ENCODE measurements around the gene DYRK1A.

Gene DYRK1A

GRCh38 chr21:37555672-37556261 lies 189.2 kb downstream of the DYRK1A start:
- no peak overlapping the region for H3K23ac ChIP-seq (ENCODE audit: low read length in 2 of 2)
- no peak overlapping the region for H3K4me2 ChIP-seq (ENCODE audit: low read length, poor library complexity, severe bottlenecking)
- no peaks in the 10 kb centered on the region for H3K36me3 ChIP-seq (ENCODE audit: control insufficient read depth in 1 of 2, insufficient read depth in 2 of 2, low read depth in 1 of 2, low read length in 2 of 2)
- H2AK5ac ChIP-seq (ENCODE audit: low read length, severe bottlenecking), result no peak overlapping the region
- H3K18ac ChIP-seq (ENCODE audit: low read depth in 1 of 2, low read length in 2 of 2), result no peak overlapping the region
- H2BK15ac ChIP-seq (ENCODE audit: low read depth, poor library complexity, severe bottlenecking), result no peak overlapping the region
- H3K27ac ChIP-seq (ENCODE audit: low read length, poor library complexity, severe bottlenecking), result no peak overlapping the region
- H2AFZ ChIP-seq (ENCODE audit: low read depth, low read length), result no peak overlapping the region
- H2BK5ac ChIP-seq (ENCODE audit: low read depth, low read length, poor library complexity, severe bottlenecking), result no peak overlapping the region
- H3K27me3 ChIP-seq (ENCODE audit: control insufficient read depth in 1 of 2, insufficient read depth in 1 of 2, low read length in 2 of 2), result peaks cover 27 to 30% of the 10 kb centered on the region in 2 experiments
- H3K14ac ChIP-seq (ENCODE audit: low read length in 2 of 2), result no peak overlapping the region
- no peak overlapping the region for H2BK120ac ChIP-seq (ENCODE audit: low read depth, low read length)
- no peak overlapping the region for H2BK12ac ChIP-seq (ENCODE audit: low read length in 2 of 2)
- H4K8ac ChIP-seq (ENCODE audit: low read length), result no peak overlapping the region
- no peaks in the 10 kb centered on the region for H3K79me1 ChIP-seq (replicated peaks; ENCODE audit: low read length, poor library complexity, severe bottlenecking)
- H3K9ac ChIP-seq (ENCODE audit: low read length), result no peak overlapping the region
- peaks cover 20% of the 10 kb centered on the region for H3K4me1 ChIP-seq (ENCODE audit: control insufficient read depth, insufficient read depth, low read depth, low read length)
- H4K91ac ChIP-seq (ENCODE audit: low read length), result no peak overlapping the region
- no peaks in the 10 kb centered on the region for H3K9me3 ChIP-seq (ENCODE audit: control insufficient read depth, low read length)
- no peak overlapping the region for H3K4me3 ChIP-seq (ENCODE audit: insufficient read depth in 1 of 2, low read depth in 1 of 2, low read length in 2 of 2)
- DNase-seq, result no peak
- no peak overlapping the region for H3K4ac ChIP-seq (ENCODE audit: low read depth in 1 of 2, low read length in 2 of 2)
- WGBS, result 89% methylated on average over 15 of the region's 15 CpGs

- Histone ChIP-seq H3K4me1 (ENCODE audit: control insufficient read depth, insufficient read depth, low read depth, low read length) (peaks cover 8% of the 10 kb centered on the region), H4K91ac (ENCODE audit: low read length) (no peak overlapping the region), H3K79me1 (replicated peaks; ENCODE audit: low read length, poor library complexity, severe bottlenecking) (no peaks in the 10 kb centered on the region), H3K14ac (ENCODE audit: low read length in 2 of 2) (no peak overlapping the region), H3K23ac (ENCODE audit: low read length in 2 of 2) (no peak overlapping the region), H2BK12ac (ENCODE audit: low read length in 2 of 2) (no peak overlapping the region), H2AK5ac (ENCODE audit: low read length, severe bottlenecking) (no peak overlapping the region), H3K4ac (ENCODE audit: low read depth in 1 of 2, low read length in 2 of 2) (no peak overlapping the region), H2BK15ac (ENCODE audit: low read depth, poor library complexity, severe bottlenecking) (no peak overlapping the region), H4K8ac (ENCODE audit: low read length) (no peak overlapping the region), H3K27ac (ENCODE audit: low read length, poor library complexity, severe bottlenecking) (no peak overlapping the region), H2BK5ac (ENCODE audit: low read depth, low read length, poor library complexity, severe bottlenecking) (no peak overlapping the region), H3K4me3 (ENCODE audit: insufficient read depth in 1 of 2, low read depth in 1 of 2, low read length in 2 of 2) (no peak overlapping the region), H3K9ac (ENCODE audit: low read length) (no peak overlapping the region), H3K9me3 (ENCODE audit: control insufficient read depth, low read length) (no peaks in the 10 kb centered on the region), H3K36me3 (ENCODE audit: control insufficient read depth in 1 of 2, insufficient read depth in 2 of 2, low read depth in 1 of 2, low read length in 2 of 2) (no peaks in the 10 kb centered on the region), H3K27me3 (ENCODE audit: control insufficient read depth in 1 of 2, insufficient read depth in 1 of 2, low read length in 2 of 2) (peaks cover 19 to 27% of the 10 kb centered on the region in 2 experiments), H3K4me2 (ENCODE audit: low read length, poor library complexity, severe bottlenecking) (no peak overlapping the region), H2AFZ (ENCODE audit: low read depth, low read length) (no peak overlapping the region), H2BK120ac (ENCODE audit: low read depth, low read length) (no peak overlapping the region), H3K18ac (ENCODE audit: low read depth in 1 of 2, low read length in 2 of 2) (no peak overlapping the region)
- no peak for DNase-seq
- whole genome bisulfite sequencing, result 93% methylated on average over 8 of the region's 8 CpGs
Measured at GRCh38 chr21:37557261-37557950, 190.8 kb downstream of the DYRK1A start.

- H3K23ac ChIP-seq (ENCODE audit: low read length in 2 of 2), result no peak overlapping the region
- H2AK5ac ChIP-seq (ENCODE audit: low read length, severe bottlenecking), result no peak overlapping the region
- H3K9me3 ChIP-seq (ENCODE audit: control insufficient read depth, low read length), result no peaks in the 10 kb centered on the region
- no peak overlapping the region for H4K91ac ChIP-seq (ENCODE audit: low read length)
- H3K4me2 ChIP-seq (ENCODE audit: low read length, poor library complexity, severe bottlenecking), result no peak overlapping the region
- peaks cover 11% of the 10 kb centered on the region for H3K4me1 ChIP-seq (ENCODE audit: control insufficient read depth, insufficient read depth, low read depth, low read length)
- H2BK5ac ChIP-seq (ENCODE audit: low read depth, low read length, poor library complexity, severe bottlenecking), result no peak overlapping the region
- DNase-seq, result no peak
- H2BK12ac ChIP-seq (ENCODE audit: low read length in 2 of 2), result no peak overlapping the region
- H4K8ac ChIP-seq (ENCODE audit: low read length), result no peak overlapping the region
- H3K27me3 ChIP-seq (ENCODE audit: control insufficient read depth in 1 of 2, insufficient read depth in 1 of 2, low read length in 2 of 2), result peaks cover 7 to 15% of the 10 kb centered on the region in 2 experiments
- no peak overlapping the region for H2BK15ac ChIP-seq (ENCODE audit: low read depth, poor library complexity, severe bottlenecking)
- no peak overlapping the region for H3K27ac ChIP-seq (ENCODE audit: low read length, poor library complexity, severe bottlenecking)
- H2BK120ac ChIP-seq (ENCODE audit: low read depth, low read length), result no peak overlapping the region
- over 99% methylated on average over 7 of the region's 8 CpGs for WGBS
- H3K9ac ChIP-seq (ENCODE audit: low read length), result no peak overlapping the region
- H3K4ac ChIP-seq (ENCODE audit: low read depth in 1 of 2, low read length in 2 of 2), result no peak overlapping the region
- no peak overlapping the region for H3K4me3 ChIP-seq (ENCODE audit: insufficient read depth in 1 of 2, low read depth in 1 of 2, low read length in 2 of 2)
- no peaks in the 10 kb centered on the region for H3K79me1 ChIP-seq (replicated peaks; ENCODE audit: low read length, poor library complexity, severe bottlenecking)
- no peak overlapping the region for H3K18ac ChIP-seq (ENCODE audit: low read depth in 1 of 2, low read length in 2 of 2)
- H2AFZ ChIP-seq (ENCODE audit: low read depth, low read length), result no peak overlapping the region
- H3K36me3 ChIP-seq (ENCODE audit: control insufficient read depth in 1 of 2, insufficient read depth in 2 of 2, low read depth in 1 of 2, low read length in 2 of 2), result no peaks in the 10 kb centered on the region
- H3K14ac ChIP-seq (ENCODE audit: low read length in 2 of 2), result no peak overlapping the region
Measured at GRCh38 chr21:37558676-37559211, 192.2 kb downstream of the DYRK1A start.

GRCh38 chr21:37560385-37560784 lies 193.8 kb downstream of the DYRK1A start:
- no peaks in the 10 kb centered on the region for H3K36me3 ChIP-seq (ENCODE audit: control insufficient read depth in 1 of 2, insufficient read depth in 2 of 2, low read depth in 1 of 2, low read length in 2 of 2)
- DNase-seq, result no peak
- no peak overlapping the region for H3K9ac ChIP-seq (ENCODE audit: low read length)
- H2BK12ac ChIP-seq (ENCODE audit: low read length in 2 of 2), result no peak overlapping the region
- no peak overlapping the region for H3K14ac ChIP-seq (ENCODE audit: low read length in 2 of 2)
- no peak overlapping the region for H2BK15ac ChIP-seq (ENCODE audit: low read depth, poor library complexity, severe bottlenecking)
- no peak overlapping the region for H2AFZ ChIP-seq (ENCODE audit: low read depth, low read length)
- no peak overlapping the region for H4K8ac ChIP-seq (ENCODE audit: low read length)
- no peak overlapping the region for H3K23ac ChIP-seq (ENCODE audit: low read length in 2 of 2)
- no peaks in the 10 kb centered on the region for H3K79me1 ChIP-seq (replicated peaks; ENCODE audit: low read length, poor library complexity, severe bottlenecking)
- no peak overlapping the region for H4K91ac ChIP-seq (ENCODE audit: low read length)
- 98% methylated on average over 5 of the region's 5 CpGs for WGBS
- no peak overlapping the region for H3K18ac ChIP-seq (ENCODE audit: low read depth in 1 of 2, low read length in 2 of 2)
- no peak overlapping the region for H3K4ac ChIP-seq (ENCODE audit: low read depth in 1 of 2, low read length in 2 of 2)
- no peak overlapping the region for H2AK5ac ChIP-seq (ENCODE audit: low read length, severe bottlenecking)
- H2BK5ac ChIP-seq (ENCODE audit: low read depth, low read length, poor library complexity, severe bottlenecking), result no peak overlapping the region
- H3K4me1 ChIP-seq (ENCODE audit: control insufficient read depth, insufficient read depth, low read depth, low read length), result peaks cover 20% of the 10 kb centered on the region
- H3K9me3 ChIP-seq (ENCODE audit: control insufficient read depth, low read length), result no peaks in the 10 kb centered on the region
- no peak overlapping the region for H2BK120ac ChIP-seq (ENCODE audit: low read depth, low read length)
- H3K4me2 ChIP-seq (ENCODE audit: low read length, poor library complexity, severe bottlenecking), result no peak overlapping the region
- no peak overlapping the region for H3K27ac ChIP-seq (ENCODE audit: low read length, poor library complexity, severe bottlenecking)
- H3K4me3 ChIP-seq (ENCODE audit: insufficient read depth in 1 of 2, low read depth in 1 of 2, low read length in 2 of 2), result no peak overlapping the region
- H3K27me3 ChIP-seq (ENCODE audit: control insufficient read depth in 1 of 2, insufficient read depth in 1 of 2, low read length in 2 of 2), result peaks cover 0 to 5% of the 10 kb centered on the region in 2 experiments

All from mesenchymal stem cell (in vitro differentiated cells and primary cell).